Melanocyte of skin (primary cell): ENCODE results near the gene EIF4G3. TPM values are rescaled to one million over a fixed set of nuclear protein-coding genes. Genes with fewer than 3 reads are reported as not detected.

Experiments used
- small RNA-seq, 2 donors: library from RNA; depleted of rRNA; stranded (forward); fragments of <200 nt; gene quantifications; one replicate each; pipeline ENCODE3, GENCODE V24; 2012
- total RNA-seq, 2 donors: library from RNA; depleted of rRNA; stranded (reverse); fragments of >200 nt; gene quantifications; 2 replicates each; pipeline ENCODE4 v1.2.3, GENCODE V29; 2012

The EIF4G3 gene
- total RNA-seq, result 10 to 100 TPM; 32.3 to 38.0 TPM

GRCh38 chr1:21176586-21177555 is at the start of gene EIF4G3:
Gene EIF4G3, minus strand, starts transcription at chr1:21176897. Its CDS starts 174,155 bp downstream, at chr1:21002742.

GRCh38 chr1:20787029-20787839 is 389.5 kb downstream of the EIF4G3 start, which contains the start of gene HP1BP3:
Gene HP1BP3, minus strand, starts transcription at chr1:20787307. Its CDS starts 6,867 bp downstream, at chr1:20780440.

Small RNAs within 50 kb of the gene (small RNA-seq; reads per million reads assigned to genes)
- gene AL627311.1, result 0 reads per million in 2 donors
- gene MIR1256, result 1.5 reads per million in 2 donors
- gene RNU7-200P, result 0 reads per million in 2 donors

Other genes starting within 250 kb of the EIF4G3 start
- 10 to 100 TPM in 1 of 2 donors, 1 to 10 TPM in 1; 7.9 to 15.0 TPM for gene ECE1, start 113.6 kb upstream of the EIF4G3 start, total RNA-seq